ENCODE data around the gene PKNOX1.
"Not testable (repeated sequence)": the region's sequence is repeated elsewhere in the genome, so short reads cannot be mapped to it uniquely, and the experiment has no call there.

The PKNOX1 gene

DNA sequence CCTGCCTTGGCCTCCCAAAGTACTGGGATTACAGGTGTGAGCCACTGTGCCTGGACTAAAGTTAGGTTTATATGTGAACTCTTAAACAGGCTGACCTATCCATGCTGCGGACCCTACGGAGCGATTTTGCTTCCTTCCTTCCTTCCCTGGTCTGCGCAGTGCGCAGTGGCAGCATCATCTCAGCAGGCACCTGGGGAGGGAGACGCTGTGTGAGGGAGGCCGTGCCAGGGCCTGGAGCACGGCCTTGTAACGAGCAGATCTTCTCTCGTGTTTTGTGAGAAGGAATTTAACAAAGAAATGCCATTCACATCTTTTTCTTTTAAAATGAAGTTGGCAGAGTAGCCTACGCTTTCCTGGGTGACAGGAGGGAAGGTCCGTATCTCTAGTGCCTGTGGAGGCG, 45.8 kb downstream of the PKNOX1 start:
- no peak for DNase-seq (ENCODE audit: low spot score)

GRCh38 chr21:43020771-43021170, 46.4 kb downstream of the PKNOX1 start:
- DNase-seq (ENCODE audit: low spot score) = no peak

- DNase-seq (ENCODE audit: low spot score) = no peak
Observed at GRCh38 chr21:43021191-43021590, 46.8 kb downstream of the PKNOX1 start.

DNA sequence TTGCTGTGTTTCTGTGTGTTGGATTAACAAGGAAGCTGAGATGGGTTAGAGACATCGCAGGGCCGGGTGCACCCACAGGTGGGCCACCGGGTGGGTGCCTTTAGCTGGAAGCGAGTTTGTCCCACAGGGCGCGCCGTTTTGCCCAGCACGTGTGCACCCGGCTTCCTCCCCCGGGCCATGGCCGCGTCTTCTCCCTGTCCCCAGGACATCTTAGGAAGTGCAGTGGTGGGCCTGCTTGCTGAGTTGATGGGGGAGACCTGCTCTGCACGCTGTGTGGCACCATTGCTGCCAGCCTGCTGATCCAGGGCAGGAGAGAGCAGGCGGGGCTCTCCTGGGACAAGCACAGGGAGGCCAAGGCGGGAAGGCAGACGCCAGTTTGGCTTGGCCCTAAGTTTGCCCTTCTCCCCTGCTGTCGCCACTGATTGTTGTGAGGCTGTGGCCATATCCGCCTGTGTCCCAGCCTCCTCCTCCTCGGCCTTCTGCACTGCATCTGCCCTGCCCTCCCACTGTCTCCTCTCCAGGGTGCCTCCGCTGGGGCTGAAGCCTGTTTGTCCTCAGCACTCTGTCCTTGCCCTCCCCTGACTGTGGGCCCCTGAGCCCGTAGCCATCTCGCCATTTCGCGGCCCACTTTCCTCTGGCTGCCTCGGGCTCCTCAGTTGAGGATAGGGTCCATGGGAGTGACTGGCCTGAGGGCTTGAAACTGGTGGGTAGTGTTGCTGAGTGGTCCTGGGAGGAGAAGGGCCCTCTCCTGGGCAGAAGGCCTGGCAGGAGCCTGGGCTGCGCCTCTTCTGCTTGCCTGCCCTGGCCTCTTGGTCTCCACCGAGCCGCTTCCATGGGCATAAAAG, 47.6 kb downstream of the PKNOX1 start:
- DNase-seq (ENCODE audit: low spot score) = no peak

GRCh38 chr21:43023175-43023574, 48.8 kb downstream of the PKNOX1 start:
- no peak for DNase-seq (ENCODE audit: low spot score)

DNA sequence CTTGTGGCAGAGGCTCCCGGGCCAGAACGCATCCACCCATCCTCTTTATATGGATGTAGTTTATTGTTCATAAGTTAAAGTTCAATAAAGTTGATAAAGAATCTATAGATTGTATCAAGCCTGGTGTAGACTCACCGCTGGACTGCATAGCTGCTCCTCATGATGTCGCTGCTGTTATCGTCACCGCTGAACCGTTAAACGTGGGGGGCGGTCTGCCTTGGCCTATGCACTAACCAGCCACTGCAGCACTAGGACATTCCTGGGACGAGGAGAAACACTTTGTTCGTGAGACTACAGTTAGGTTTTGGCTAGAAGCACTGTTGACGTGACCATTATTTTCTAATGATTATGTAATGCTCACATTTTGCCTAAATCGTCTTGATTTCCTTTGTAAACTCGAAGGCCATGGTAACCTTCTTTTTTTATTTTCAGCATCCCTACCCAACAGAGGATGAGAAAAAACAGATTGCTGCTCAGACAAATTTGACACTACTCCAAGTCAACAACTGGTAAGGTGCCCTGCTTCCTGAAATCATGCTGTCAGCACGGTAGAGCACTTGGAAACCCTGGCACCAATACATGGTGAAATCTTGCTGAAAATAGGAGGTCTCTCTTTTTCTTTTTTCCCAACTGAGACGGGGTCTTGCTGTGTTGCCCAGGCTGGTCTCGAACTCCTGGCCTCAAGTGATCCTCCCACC, 50.2 kb downstream of the PKNOX1 start:
- no peak for DNase-seq (ENCODE audit: low spot score)

- no peak for DNase-seq (ENCODE audit: low spot score)
Observed at GRCh38 chr21:43025636-43026180, 51.3 kb downstream of the PKNOX1 start.

DNA sequence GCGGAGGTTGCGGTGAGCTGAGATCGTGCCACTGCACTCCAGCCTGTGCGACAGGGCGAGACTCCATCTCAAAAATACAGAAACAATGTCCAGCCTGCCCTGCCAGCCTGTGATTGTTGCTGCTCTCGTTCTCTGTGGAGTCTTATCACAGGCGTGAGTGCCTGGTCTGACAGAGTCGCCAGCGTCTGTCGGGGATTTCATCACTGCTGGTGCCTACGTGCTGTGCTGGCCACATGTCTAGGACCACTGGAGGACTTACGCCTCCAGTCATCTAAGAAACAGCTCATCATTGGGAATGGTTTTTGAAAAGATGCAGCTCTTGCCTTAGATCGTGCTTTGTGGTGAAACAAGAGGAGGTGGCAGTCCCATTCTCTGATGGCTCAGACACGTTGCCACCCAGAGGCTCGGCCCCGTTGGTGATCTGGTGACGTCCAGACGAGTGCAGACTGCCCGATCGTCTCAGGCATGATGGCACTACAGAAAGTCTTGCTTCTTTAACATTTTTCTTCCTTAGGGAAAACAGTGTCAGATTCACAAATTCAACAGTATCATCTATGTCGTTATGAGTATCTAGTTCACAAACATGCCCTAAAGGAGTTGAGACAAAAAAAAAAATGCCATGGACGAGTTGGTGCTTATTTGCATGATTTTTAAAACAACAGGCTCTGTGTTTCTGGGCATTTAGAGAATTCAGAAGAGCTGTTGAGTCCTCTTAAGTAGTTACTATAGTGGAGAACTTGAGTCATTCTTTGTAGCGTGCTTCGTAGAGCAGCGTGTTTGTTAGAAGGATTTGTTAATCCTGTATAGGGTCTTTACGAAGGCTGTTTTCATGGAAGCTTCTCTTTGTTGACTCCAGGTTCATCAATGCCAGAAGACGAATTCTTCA, 53.7 kb downstream of the PKNOX1 start:
- no peak for DNase-seq (ENCODE audit: low spot score)

DNA sequence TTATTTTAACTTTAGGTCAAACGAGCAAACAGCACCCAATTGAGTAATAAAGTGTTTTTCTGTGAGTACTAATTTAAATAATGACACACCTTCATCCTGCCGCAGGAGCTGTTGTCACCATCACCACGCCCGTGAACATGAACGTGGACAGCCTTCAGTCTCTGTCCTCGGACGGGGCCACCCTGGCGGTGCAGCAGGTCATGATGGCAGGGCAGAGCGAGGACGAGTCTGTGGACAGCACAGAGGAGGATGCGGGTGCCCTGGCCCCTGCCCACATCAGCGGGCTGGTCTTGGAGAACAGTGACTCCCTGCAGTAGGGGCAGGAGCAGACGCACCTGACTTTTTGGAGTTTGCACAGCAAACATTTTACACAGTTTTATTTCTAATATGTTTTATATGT, 55.4 kb downstream of the PKNOX1 start:
- DNase-seq (ENCODE audit: low spot score) = no peak

- DNase-seq (ENCODE audit: low spot score) = no peak
Observed at GRCh38 chr21:43031121-43031619, 56.8 kb downstream of the PKNOX1 start.

GRCh38 chr21:43034101-43034500, 59.7 kb downstream of the PKNOX1 start:
- no peak for DNase-seq (ENCODE audit: low spot score)

DNA sequence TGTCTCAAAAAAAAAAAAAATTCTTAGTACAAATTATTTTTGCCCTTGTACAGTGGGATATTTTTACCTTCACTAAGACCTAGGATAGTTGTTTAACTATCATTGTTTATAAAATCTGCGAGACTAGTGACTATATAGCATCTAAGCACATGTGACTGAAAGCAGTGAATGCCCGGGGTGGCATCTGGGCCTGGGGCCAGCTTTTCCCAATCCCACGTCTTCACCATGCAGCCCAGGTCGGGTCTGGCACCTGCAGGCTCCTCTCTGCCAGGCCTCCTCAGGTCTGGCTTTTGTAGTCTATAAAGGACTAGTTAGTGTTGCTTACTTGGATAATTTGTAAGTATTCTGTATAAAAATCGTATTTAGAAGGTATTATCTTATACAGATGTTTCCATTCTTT, 60.5 kb downstream of the PKNOX1 start:
- DNase-seq (ENCODE audit: low spot score) = no peak

DNA sequence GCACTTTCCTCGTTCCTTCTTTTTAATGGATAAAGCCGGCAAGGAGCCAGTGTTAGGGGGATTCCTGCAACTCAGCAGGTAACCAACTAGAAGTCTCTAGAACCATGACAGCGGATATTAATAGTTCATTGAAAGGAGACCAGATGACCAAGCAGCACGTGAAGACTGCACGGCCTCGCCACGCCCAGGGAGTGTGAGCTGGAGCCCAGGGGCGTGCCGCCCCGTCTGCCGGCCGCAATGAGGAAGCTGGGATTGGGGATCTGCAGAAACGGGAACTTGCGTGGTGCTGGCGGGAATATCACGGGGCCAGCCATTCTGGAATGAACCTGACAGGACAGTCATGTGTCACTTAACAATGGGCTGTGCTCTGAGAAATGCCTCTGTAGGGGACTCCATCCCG, 62.5 kb downstream of the PKNOX1 start:
- not testable (repeated sequence) for DNase-seq (ENCODE audit: low spot score)

DNA sequence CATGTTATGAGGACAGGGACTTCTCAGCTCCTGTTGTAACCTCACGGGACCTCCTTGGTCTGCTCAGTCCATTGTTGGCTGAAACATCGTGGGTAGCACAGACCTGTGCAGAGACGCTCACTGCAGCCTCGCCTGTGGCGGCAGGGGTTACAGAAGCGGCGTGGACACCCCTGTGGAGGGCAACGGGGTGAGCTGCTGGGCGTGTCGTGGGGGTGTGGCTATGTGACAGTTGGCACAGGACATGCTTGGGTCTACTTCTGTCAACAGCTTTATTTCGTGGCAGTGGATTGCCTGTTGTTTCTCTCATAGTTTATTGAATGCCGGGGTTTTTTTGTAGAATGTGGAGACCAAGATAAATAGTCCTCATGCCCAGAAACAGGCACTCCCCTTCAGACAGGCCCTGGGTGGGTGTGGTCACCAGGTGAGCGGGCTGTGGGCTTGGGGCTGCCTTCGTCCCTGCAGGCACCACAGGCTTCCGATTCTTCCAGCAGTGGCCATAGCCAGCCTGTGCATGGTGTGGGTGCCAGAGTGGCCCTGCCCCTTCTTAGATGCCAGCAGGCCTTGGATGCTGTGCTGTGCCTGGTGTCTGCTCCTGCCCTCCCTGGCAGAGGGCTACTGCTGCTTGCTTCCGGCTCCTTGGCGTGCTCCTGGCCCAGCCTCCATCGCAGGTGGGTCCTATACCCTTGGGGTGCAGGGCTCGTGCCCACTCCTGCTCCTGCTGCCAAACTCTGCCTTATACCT, 63.7 kb downstream of the PKNOX1 start:
- DNase-seq (ENCODE audit: low spot score) = not testable (repeated sequence)

DNA sequence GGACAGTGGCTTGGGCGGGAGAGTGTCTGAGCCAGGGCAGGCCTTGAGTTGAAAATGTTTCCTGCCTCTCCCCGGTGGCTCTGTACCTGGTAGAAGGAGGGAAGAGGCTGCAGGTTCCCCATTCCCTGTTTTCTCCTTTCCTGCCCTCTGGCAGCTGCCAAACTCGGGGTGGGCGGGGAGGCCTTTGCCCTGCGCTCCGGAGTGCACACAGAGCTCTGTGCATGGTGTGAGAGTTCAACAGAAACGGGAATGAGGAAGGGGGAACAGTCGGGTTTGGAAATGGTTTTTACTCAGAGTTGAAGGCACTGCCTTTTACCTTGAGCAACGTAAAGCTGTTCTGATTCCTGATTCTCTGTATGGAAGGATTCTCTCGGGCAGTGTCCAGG, 64.3 kb downstream of the PKNOX1 start:
- DNase-seq (ENCODE audit: low spot score) = not testable (repeated sequence)

DNA sequence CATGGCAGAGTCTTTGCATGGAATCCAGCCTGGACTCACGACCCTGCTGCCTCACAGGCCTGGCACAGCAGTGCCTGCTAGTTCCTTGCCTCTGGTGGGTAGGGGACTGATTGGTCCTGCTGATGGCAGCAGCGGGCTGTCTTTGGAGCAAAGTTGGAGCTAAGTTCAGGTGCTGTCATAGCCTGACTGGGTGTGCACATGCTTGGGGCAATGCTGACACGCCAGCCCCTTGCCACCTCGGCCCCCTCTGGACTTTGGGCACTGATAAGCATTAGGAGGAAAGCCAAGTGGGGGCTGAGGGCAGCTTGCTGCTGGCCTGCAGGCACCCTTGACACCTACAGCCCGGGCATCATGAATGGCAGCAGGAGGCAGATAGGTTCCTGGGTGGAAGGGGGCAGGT, 67.8 kb downstream of the PKNOX1 start:
- DNase-seq (ENCODE audit: low spot score) = not testable (repeated sequence)

GRCh38 chr21:43043291-43043690, 68.9 kb downstream of the PKNOX1 start:
- DNase-seq (ENCODE audit: low spot score) = not testable (repeated sequence)

DNA sequence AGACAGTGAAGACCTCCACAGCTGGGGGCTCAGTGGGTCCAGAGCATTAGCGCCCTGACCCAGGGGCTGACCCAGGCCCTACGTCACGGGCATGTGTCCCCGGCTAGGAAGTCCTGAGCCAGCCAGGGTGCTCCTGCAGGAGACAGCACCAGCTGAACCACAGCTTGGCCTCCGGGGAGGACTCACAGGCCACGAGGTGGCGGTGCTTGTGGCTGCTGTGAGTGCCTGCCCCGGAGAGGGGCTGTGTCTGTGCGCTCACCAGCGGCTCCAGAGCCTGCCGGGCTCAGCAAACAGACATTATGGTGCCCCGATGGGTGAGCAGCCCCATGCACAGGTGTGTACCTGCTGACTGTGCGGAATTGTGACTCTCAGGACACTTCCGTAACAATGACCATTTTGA, 70.2 kb downstream of the PKNOX1 start:
- DNase-seq (ENCODE audit: low spot score) = not testable (repeated sequence)

- not testable (repeated sequence) for DNase-seq (ENCODE audit: low spot score)
Observed at GRCh38 chr21:43045165-43045875, 71.0 kb downstream of the PKNOX1 start.
